NK-92 (cell line): ENCODE measurements around the gene SNW1.
"Not testable (repeated sequence)": the region's sequence is repeated elsewhere in the genome, so short reads cannot be mapped to it uniquely, and the experiment has no call there.

Experiments used
- DNase-seq: peaks from one replicate; lab custom pipeline; 2025; ENCODE audit not compliant: unreplicated experiment; lab: John Stamatoyannopoulos, UW

The SNW1 gene

GRCh38 chr14:77752266-77752665 lies 8.7 kb downstream of the SNW1 start:
- no peak for DNase-seq

- not testable (repeated sequence) for DNase-seq
Measured at GRCh38 chr14:77747425-77747824, 13.5 kb downstream of the SNW1 start.

GRCh38 chr14:77746064-77746702 lies 14.8 kb downstream of the SNW1 start:
- DNase-seq: no peak

GRCh38 chr14:77741438-77741837 lies 19.5 kb downstream of the SNW1 start:
- no peak for DNase-seq

- DNase-seq: no peak
Measured at GRCh38 chr14:77738559-77739250, 22.3 kb downstream of the SNW1 start.

- no peak for DNase-seq
Measured at GRCh38 chr14:77730976-77731497, 29.9 kb downstream of the SNW1 start.

- DNase-seq: no peak
Measured at GRCh38 chr14:77722301-77722700, 38.7 kb downstream of the SNW1 start.

- DNase-seq: no peak
Measured at GRCh38 chr14:77721437-77721836, 39.5 kb downstream of the SNW1 start.

GRCh38 chr14:77717608-77718305 lies 43.2 kb downstream of the SNW1 start:
- no peak for DNase-seq

- no peak for DNase-seq
Measured at GRCh38 chr14:77714926-77715325, 46.0 kb downstream of the SNW1 start.

- DNase-seq: no peak
Measured at GRCh38 chr14:77710364-77710763, 50.6 kb downstream of the SNW1 start.

- DNase-seq: no peak
Measured at GRCh38 chr14:77709412-77709811, 51.5 kb downstream of the SNW1 start.

GRCh38 chr14:77708749-77709148 lies 52.2 kb downstream of the SNW1 start:
- no peak for DNase-seq

GRCh38 chr14:77707724-77708408 lies 53.1 kb downstream of the SNW1 start, which contains the start of the genes ALKBH1 and SLIRP:
Gene ALKBH1, minus strand, starts transcription at chr14:77708023. Its CDS starts 19 bp downstream, at chr14:77708004.
Gene SLIRP, plus strand, starts transcription at chr14:77708103. Its CDS starts 9 bp downstream, at chr14:77708112.
- peak; percentile 31 for DNase-seq

GRCh38 chr14:77707355-77707723 lies 53.6 kb downstream of the SNW1 start:
- DNase-seq: no peak

GRCh38 chr14:77691259-77691658 lies 69.7 kb downstream of the SNW1 start:
- no peak for DNase-seq

- DNase-seq: no peak
Measured at GRCh38 chr14:77682158-77682553, 78.8 kb downstream of the SNW1 start.

GRCh38 chr14:77681196-77682157 lies 79.5 kb downstream of the SNW1 start:
- DNase-seq: no peak

- DNase-seq: no peak
Measured at GRCh38 chr14:77674931-77675330, 86.0 kb downstream of the SNW1 start.

- no peak for DNase-seq
Measured at GRCh38 chr14:77673193-77673592, 87.8 kb downstream of the SNW1 start.
